ENCODE data around the gene MVK. TPM values are rescaled to one million over a fixed set of nuclear protein-coding genes. Genes with fewer than 3 reads are reported as not detected.

Gene MVK
- total RNA-seq, 1 donor from 2014 or later: 9.1 TPM

DNA sequence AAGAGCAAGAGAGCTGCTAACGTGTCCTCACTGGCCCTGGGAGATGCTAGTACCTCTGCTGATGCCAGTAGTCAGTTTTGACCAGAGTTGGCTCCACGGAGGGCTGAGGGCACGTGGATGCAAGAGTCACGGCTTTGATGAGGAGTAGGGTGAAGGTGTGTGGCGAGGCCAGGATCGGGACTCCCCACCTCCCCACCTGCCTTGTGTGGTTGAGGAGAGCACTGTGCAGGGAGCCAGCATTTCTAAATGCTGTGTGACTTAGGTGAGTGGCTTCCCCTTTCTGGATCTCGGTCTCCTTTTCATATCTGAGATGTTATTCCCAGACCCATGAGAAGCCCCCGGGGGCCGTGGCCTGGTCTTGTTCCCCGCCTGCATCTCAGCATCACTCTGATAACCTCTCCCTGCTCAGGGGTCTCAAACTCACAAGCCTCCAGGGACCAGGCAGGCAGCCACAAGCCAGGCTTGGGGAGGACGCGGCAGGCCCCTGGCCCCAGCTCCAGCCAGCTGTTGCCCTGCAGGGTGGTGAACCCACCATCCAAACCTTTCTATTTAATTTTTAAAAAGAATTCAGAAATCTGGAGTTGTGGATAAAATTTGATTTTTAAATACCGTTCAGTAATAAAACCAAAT, 32.1 kb downstream of the MVK start:
- DNase-seq (ENCODE audit: low spot score): no peak

DNA sequence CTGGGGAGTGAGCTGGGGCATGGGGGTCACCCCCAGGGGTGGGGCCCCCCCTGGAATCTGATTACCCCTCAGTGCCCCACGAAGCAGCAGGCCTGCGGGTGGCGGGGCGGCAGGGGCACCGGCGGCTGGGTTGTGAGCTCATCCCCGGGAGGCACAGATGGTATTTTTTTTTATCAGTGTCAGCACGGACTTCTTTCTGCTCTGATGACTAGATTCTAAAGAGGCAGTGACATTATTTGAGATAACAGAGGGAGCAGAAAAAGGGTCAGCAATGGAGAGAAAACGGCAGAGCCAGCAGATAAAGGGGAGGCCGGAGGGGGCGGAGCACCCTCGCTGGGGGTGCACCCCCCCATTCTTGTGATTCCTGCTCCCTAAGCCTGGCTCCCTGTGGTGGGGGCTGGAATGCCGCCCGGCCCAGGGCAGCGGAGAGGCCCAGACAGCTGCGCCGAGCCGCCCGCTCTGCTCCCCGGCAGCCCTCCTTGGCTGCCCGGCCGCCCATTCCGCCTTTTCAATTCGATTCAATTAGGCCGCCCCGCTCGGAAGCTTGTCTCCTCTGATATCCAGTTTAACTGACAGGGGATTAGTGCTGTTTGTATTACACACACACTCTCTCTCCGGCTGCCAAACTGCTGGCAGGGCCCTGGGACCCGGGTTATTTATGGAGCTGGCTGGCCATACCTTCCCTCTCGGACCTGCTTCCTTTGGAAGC, 32.9 kb downstream of the MVK start:
- no peak for DNase-seq (ENCODE audit: low spot score)

DNA sequence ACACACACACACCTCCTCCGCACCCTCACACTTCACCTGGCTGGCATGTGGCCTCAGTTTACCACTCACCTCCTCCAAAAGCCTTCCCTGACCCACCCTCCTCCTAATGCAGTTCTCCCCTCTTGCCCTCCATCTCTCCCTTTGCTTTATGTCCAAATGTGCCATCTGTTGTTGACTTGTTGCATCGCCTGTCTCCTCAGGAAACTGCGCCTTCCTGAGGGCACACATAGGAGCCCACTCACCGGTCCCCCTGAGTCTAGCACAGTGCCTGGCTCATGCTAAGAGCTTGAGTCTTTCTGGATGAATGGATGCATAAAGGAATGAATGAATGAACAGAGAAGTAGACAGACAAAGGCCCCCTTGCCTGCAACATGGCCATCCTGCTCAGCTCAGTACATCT, 34.0 kb downstream of the MVK start:
- DNase-seq (ENCODE audit: low spot score): no peak

DNA sequence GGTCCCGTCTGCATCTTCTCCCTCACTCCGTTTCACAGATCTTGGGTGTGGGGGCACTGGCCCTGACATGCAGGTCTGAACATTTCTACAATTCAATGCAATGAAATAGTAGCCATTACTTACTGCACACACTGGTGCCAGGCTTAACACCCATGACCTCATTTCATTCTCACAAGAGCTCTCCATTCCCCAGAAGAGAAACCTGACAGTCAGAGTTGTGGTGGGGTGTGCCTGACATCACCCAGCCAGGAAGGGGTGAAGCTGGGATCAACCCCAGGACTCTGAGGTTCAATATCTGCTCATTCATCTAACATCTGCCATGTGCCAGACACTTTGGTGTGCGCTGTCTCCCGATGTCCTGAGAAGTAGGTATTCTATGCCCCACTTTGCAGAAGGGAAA, 34.7 kb downstream of the MVK start:
- DNase-seq (ENCODE audit: low spot score): no peak

DNA sequence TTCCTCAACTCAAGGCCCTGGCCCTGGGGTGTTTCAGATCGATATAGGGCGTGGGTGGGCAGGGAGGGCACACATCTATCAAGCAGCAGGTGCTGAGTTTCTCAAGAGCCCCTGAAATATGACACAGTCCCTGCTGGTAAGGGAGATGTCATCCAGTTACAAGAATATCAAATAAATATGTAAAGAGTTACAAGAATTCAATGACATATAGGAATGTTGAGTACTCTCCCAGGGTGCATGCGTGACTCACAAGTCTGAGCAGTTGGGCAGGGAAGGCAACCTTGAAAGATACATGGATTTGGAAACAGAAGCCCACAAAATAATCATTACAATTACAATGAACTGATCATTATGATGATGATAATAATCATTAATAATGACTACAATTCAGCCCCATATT, 35.2 kb downstream of the MVK start:
- no peak for DNase-seq (ENCODE audit: low spot score)

DNA sequence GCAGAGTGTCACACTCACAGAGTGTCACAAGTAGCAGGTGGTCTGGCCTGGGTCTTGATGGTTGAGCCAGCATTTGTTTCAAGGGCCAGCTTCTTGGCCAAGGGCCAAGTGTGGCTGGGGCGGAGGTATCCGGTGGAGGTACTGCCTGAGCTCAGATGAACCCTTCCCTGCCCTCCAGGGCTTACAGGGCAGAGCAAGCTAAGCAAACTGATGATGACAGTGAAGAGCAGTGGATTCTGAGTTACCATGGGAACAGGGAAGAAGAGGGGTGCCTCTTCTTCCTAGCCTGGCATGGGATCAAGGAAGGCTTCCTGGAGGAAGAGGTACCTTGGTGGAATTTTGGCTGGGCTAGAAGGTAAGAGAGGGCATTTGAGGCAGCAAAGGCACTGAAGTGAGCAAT, 35.7 kb downstream of the MVK start:
- DNase-seq (ENCODE audit: low spot score): no peak

DNA sequence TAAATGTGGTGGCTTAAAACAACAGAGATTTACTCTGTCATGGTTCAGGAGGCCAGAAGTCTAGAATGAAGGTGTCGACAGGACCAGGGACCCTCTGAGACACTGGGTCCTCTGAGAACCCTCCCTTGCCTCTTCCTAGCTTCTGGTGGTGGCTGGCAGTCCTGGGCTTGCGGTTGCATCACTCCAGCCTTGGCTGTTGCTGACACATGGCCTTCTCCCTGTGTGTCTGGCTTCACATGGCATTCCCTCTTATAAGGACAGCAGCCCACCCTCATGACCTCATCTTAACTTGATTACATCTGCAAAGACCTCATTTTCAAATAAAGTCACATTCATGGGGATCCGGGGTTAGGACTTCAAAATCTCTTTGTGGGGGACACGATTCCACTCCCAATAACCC, 36.9 kb downstream of the MVK start:
- DNase-seq (ENCODE audit: low spot score): no peak

DNA sequence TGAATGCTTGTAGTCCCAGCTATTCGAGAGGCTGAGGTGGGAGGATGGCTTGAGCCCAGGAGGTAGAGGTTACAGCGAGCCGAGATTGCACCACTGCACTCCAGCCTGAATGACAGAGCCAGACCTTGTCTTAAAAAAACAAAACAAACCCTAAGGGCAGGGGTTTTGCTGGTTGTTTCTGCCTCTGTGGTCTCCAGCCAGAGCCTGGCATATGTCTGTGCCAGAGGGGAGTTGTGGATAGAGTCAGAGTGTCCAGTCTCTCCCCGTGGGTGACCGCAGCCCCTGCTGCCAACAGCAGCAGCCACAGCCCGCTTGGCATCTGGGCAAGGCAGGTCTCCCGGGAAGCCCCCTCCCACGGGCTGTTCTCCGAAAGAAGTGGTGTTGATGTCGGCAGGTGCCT, 37.6 kb downstream of the MVK start:
- DNase-seq (ENCODE audit: low spot score): no peak

DNA sequence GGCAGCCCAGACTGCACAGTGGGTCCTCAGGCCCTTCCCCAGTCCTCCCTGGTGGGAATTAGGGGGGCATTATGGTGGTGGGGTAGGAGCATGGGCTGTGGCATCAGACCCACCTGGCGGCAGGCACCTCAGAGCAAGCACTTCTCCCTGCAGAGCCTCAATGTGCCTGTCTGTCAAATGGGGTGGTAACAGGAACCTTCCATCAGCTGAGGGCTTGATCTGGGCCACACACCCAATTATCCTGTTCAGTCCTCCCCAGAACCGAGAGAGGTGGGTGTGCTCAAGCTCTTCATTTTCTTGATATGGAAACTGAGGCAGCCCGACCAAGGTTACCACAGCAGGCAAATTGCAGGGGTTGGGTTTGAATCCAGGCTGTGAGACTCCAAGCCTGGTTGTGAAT, 38.4 kb downstream of the MVK start:
- no peak for DNase-seq (ENCODE audit: low spot score)

DNA sequence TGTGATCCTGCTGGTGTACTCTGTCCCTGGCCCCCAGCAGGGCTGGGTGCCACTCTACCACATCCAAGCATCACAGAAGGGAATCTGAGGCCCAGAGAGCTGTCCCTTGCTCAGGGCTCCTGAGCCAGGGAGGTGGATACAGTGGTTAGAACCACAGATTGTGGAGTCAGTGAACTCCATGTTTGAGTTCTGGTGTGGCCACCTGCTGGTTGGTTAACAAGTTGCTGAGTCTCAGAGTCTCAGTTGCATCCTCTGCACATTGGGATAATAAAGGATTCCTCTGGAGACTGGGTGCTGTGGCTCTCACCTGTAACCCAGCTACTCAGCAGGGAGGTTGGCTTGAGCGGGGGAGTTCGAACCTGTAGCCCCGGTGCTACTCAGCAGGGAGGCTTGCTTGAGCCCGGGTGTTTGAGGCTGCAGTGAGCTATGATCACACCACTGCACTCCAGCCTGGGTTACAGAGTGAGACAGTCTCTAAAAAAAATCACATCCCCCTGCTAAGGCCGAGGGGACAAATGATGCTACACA, 39.4 kb downstream of the MVK start:
- DNase-seq (ENCODE audit: low spot score): no peak

DNA sequence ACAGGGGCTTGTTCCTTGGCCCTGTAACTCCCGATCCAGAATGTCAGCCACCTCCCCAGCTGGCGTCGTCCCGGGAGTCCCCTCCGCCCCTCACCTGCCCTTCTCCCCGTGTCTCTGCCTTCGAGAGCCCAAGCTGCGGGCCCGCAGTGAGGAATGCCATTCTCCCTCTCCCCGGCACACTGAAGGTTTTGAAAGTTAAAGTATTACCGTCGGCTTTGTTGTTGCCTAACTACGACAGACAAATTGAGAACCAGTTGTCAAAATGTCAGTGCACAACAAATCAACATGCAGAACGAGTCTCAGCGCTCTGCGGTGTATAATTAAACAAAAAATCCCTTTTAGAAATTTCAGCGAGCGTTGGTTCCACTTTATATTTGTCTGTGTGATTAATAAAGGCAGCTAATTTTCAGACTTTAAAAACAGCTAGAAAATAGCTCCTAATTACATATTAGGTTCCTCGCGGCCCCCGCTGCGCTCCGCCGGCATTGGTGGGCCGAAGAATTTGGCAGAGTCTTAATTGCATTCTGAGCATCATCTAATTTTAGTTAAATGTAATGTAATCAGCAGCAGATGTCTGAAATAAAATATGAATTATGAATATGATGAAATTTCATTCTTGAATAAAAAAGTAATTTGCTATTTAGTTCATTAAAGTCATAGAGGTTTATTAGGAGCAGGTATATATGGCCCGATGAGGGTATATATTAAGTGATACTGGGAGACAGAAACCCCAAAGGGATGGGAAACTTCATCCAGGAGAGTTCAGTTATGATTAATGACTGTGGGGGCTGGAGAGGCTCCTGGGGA, 40.3 kb downstream of the MVK start:
- no peak for DNase-seq (ENCODE audit: low spot score)

DNA sequence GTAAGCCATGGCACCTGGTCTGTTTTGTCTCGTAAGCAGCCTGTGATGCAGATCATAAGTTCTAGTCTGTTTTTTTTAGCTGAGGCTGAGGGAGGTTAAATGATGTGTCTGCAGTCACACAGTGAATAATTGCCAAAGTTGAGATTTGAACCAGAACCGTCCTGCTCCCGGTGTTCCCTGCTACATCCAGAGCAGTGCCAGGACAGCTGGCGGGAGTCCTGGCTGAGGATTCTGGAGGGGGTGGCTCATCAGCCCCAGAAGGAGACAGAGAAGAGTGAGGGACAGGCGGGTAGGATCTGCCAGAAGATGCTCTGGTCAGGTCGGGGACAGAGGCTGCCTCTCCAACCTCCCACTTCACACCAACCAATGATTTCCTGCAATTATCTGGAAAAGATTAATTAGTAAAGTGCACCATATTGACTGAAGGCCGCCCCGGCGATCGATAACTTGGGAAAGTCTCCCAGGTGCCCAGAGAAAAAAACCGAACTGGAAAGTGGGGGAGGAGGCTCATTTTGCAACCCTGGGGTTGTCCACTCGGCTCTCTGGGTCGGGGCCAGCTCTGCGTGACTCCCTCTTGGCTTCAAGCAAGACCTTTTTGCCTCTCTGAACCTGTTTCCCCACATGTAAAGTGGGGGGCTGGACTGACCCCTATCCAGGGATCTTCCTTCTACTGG, 42.1 kb downstream of the MVK start:
- no peak for DNase-seq (ENCODE audit: low spot score)

DNA sequence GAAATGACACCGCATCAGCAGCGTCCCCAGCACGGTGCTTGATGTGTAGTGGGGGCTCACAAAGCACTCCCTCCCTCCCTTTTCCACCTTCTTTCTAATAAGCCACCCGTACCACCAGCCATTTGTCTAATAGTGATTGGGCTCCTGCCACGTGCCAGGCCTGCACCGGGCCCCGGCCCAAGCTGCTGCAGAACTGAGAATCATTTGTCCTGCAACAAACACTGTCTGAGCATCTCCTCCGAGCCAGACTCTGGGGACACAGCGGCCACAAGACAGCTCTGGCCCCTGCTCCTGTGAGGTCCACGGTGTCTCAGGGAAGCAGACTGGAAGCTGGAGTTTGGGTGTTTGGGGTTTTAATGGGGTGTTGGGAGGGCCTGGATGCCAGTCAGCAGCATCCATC, 43.9 kb downstream of the MVK start:
- DNase-seq (ENCODE audit: low spot score): no peak

DNA sequence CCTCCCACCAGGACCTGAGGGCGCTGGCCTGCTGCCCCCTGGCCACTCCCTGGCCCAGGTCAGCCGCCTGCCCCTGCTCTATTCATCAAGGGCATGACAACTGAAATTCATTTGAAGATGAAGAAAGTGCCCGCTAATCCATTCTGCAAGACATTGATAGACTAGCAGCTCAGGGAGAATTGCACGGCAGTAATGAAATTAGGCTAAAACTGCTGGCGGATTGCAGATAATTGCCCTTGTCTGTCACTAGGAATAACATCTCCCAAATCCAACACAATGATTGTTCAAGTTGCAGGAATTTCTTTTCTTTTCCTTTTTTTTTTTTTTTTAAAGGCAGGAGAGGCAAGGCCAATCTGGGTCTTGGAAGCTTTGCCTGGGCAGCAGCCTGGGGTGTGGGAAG, 44.5 kb downstream of the MVK start:
- no peak for DNase-seq (ENCODE audit: low spot score)

DNA sequence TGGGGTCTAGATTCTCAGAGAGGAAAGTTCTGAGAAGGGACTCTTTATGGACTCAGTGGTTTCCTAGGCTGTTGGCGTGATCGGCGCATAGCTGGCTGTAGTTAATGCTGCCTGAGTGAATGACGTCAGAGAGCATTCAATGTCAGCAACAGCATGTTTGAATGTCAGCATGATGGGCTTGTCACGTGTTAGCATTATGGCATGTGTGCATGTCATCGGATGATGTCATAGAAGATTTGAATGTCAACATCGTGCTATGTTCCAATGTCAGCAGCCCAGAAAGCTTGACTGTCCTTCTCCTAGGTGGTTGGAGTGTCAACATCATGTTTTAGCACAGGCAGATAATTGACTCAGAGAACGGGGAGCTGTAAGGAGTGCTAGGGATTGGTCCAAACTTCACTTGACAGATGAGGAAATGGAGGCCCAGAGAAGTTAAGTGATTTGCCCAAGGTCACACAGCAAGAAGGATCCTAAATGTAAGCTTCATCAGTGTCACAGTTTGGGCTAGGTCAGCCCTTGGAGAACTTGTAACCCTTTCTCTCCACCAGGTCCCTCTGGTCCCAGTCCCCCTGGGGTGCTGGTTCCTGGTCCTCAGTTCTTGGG, 45.5 kb downstream of the MVK start:
- no peak for DNase-seq (ENCODE audit: low spot score)

DNA sequence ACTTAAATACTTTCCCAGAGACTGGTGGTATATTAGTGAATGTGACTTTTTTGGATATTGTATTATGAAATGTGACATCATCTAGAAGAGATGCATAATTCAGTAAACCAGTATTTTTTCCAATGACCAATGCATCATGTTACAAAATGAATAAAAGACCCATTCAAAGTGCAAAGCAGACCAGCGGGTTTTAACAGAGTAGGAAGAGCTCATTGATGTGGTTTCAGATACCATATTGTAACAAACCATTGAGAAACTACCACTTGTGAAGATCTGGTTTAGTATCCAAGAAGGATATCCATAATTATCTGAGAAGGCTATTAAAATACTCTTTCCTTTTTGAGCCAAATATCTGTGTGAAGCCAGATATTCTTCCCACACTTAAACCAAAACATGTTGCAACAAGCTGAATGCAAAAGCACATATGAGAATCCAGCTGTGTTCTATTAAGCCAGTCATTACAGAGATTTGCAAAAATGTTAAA, 47.7 kb downstream of the MVK start:
- no peak for DNase-seq (ENCODE audit: low spot score)

DNA sequence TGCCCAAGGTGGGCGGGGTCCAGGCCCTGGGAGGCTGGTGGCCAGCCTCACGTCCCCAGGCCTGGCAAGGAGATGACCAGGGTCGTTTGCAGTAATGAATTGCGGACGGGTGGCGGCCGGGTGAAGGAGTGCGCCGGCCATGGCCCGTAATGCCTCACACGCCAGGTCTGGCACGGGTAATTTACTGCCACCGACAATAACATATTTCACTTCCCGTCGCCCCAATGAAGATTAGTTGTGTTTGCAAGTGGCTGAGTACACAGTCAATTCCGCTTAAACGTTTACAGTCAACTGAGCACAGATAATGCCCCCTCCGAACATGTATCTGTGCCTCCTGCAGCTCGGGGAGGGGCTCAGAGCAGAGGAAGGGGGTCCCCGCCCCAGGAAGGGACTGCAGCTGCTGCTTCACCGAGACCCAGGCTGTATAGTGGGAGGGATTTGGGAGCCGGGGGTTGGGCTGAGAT, 48.3 kb downstream of the MVK start:
- DNase-seq (ENCODE audit: low spot score): no peak

DNA sequence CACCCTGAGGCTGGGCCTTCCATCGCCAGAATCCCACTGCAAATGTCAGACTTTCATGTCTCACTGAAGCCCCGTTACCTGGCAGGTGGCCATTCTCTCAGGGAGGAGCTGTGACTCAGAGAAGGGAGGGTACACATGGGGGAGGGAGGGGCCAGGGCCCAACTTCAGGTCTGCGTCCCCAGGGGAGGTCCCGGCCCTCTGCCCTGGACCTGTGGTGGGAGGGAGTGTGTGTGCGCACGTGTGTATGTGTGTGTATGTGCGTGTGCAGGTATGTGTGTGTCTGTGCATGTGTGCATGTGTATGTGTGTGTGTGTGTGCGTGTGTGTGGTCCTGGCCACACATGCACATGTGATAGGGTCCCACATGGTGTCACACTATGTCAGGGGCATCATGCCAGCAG, 50.9 kb downstream of the MVK start:
- no peak for DNase-seq (ENCODE audit: low spot score)

DNA sequence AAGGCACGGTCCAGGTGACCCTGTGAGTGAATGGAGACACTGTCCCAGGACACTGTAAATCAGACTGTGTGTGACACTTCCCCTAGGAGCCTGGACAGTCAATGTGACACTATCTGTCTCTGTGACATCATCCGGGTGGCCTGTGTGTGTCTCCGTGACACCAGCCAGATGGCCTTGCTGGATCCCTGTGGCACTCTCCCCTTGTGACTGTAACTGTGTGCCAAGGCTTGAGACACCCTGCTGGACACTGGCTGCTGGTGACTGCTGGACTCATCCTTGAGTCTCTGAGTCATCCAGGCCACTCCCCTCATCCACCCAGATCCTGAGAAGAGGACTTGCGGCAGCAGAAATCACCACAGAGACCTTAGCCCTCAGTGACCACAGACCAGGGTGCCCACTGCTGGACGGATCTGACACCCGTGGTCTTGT, 51.6 kb downstream of the MVK start:
- no peak for DNase-seq (ENCODE audit: low spot score)

DNA sequence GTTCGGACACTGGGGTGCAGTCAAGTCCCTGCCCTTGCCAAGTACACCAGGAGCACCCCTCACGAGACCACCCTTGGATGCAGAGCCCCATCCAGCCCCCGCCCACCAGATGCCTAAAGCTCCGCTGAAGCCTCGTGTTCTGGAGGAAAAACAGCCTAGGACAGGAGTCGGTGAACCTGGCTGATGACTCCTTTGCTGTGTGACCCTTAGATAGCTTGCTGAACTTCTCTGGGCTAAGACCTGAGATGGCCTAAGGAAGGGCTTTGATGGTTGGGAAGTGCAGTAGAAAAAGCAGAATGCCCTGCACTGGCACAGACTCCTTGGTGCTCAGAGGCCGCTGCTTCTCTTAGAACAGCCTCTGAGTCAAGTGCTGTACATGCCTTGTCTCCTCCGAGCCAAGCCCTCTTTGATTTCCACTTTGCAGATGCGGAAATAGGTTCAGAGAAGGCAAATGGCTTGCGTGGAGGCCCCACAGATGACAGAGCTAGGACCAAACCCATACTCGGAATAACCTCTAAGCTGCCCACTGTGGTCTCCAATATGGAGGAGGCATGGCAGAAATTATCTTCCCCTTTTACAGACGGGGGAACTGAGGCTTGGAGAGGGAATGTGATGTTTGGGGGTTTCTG, 52.3 kb downstream of the MVK start:
- no peak for DNase-seq (ENCODE audit: low spot score)
